HG02840 (cell line): ENCODE data around the gene ADAMTSL1.

Experiments
- ATAC-seq: cut with Tn5 transposase; IDR thresholded peaks from one replicate; pipeline ENCODE4 v1.9.1; 2021; ENCODE audit warnings: mild to moderate bottlenecking, moderate library complexity, moderate number of reproducible peaks; ENCODE audit not compliant: unreplicated experiment, low FRiP score

Gene ADAMTSL1

GRCh38 chr9:18718932-18719331 is 245.0 kb downstream of the ADAMTSL1 start:
- ATAC-seq = no peak

- ATAC-seq = no peak
Observed at GRCh38 chr9:18720691-18721090, 246.7 kb downstream of the ADAMTSL1 start.

GRCh38 chr9:18721267-18721994 is 247.5 kb downstream of the ADAMTSL1 start:
- ATAC-seq = no peak

- no peak for ATAC-seq
Observed at GRCh38 chr9:18721995-18722310, 248.0 kb downstream of the ADAMTSL1 start.

GRCh38 chr9:18722882-18723281 is 248.9 kb downstream of the ADAMTSL1 start:
- ATAC-seq = no peak

- ATAC-seq = no peak
Observed at GRCh38 chr9:18723366-18723765, 249.4 kb downstream of the ADAMTSL1 start.

GRCh38 chr9:18726546-18726945 is 252.6 kb downstream of the ADAMTSL1 start:
- ATAC-seq = no peak

- no peak for ATAC-seq
Observed at GRCh38 chr9:18727904-18728303, 254.0 kb downstream of the ADAMTSL1 start.

- no peak for ATAC-seq
Observed at GRCh38 chr9:18728642-18729041, 254.7 kb downstream of the ADAMTSL1 start.

- ATAC-seq = no peak
Observed at GRCh38 chr9:18730241-18730640, 256.3 kb downstream of the ADAMTSL1 start.

GRCh38 chr9:18739127-18739526 is 265.2 kb downstream of the ADAMTSL1 start:
- no peak for ATAC-seq

- no peak for ATAC-seq
Observed at GRCh38 chr9:18739641-18740318, 265.8 kb downstream of the ADAMTSL1 start.

- no peak for ATAC-seq
Observed at GRCh38 chr9:18741359-18741758, 267.4 kb downstream of the ADAMTSL1 start.

GRCh38 chr9:18741945-18742344 is 268.0 kb downstream of the ADAMTSL1 start:
- ATAC-seq = no peak

- ATAC-seq = no peak
Observed at GRCh38 chr9:18743421-18743820, 269.5 kb downstream of the ADAMTSL1 start.

- ATAC-seq = no peak
Observed at GRCh38 chr9:18743971-18744370, 270.0 kb downstream of the ADAMTSL1 start.

- no peak for ATAC-seq
Observed at GRCh38 chr9:18745710-18746109, 271.8 kb downstream of the ADAMTSL1 start.

- no peak for ATAC-seq
Observed at GRCh38 chr9:18746631-18747030, 272.7 kb downstream of the ADAMTSL1 start.

- no peak for ATAC-seq
Observed at GRCh38 chr9:18747595-18747994, 273.6 kb downstream of the ADAMTSL1 start.

GRCh38 chr9:18748251-18748701 is 274.3 kb downstream of the ADAMTSL1 start:
- no peak for ATAC-seq

- no peak for ATAC-seq
Observed at GRCh38 chr9:18749711-18750110, 275.8 kb downstream of the ADAMTSL1 start.

- no peak for ATAC-seq
Observed at GRCh38 chr9:18753904-18754303, 280.0 kb downstream of the ADAMTSL1 start.
